Heart right ventricle (tissue), 16 donors: ENCODE measurements around the gene DGKZ. TPM values are rescaled to one million over a fixed set of nuclear protein-coding genes. Genes with fewer than 3 reads are reported as not detected.

Experiments
- ATAC-seq, 8 donors: fragments of 200-7000 bp; cut with Tn5 transposase; one replicate each; pipeline ENCODE4 v1.9.1; 2020; ENCODE audit warnings: mild to moderate bottlenecking in 8 of 8, moderate library complexity in 8 of 8, moderate number of reproducible peaks in 1 of 8
- DNase-seq, 2 donors: peaks; one replicate each; pipeline ENCODE4 v3.0.0-alpha.2; 2020
- H3K27ac ChIP-seq, 10 donors: fragments of 200-600 bp; sonication (generic) in 2 of 10; one replicate each; pipeline versions ENCODE4 v1.5.0 to v1.8.0; 2020 to 2022; ENCODE audit warnings: mild to moderate bottlenecking in 3 of 10
- H3K27me3 ChIP-seq, 7 donors: fragments of 200-600 bp; one replicate each; pipeline ENCODE4 v1.8.0; 2021 to 2022; ENCODE audit warnings: mild to moderate bottlenecking in 2 of 7
- H3K36me3 ChIP-seq, 9 donors: fragments of 200-600 bp; sonication (generic) in 1 of 9; one replicate each; pipeline versions ENCODE4 v1.5.0 to v1.8.0; 2020 to 2022; ENCODE audit warnings: mild to moderate bottlenecking in 2 of 9
- H3K4me1 ChIP-seq, 9 donors: fragments of 200-600 bp; sonication (generic) in 1 of 9; one replicate each; pipeline versions ENCODE4 v1.5.0 to v1.8.0; 2020 to 2022; ENCODE audit warnings: mild to moderate bottlenecking in 4 of 9
- H3K4me3 ChIP-seq, 10 donors: fragments of 200-600 bp; sonication (generic) in 2 of 10; one replicate each; pipeline versions ENCODE4 v1.5.0 to v1.8.0; 2020 to 2022; ENCODE audit warnings: mild to moderate bottlenecking in 7 of 10, moderate library complexity in 2 of 10
- H3K9me3 ChIP-seq, 11 donors: fragments of 200-600 bp in 10 of 11; sonication (generic) in 2 of 11; one replicate each; pipeline versions ENCODE4 v1.5.0 to v1.8.0; 2013 to 2022; ENCODE audit warnings: mild to moderate bottlenecking in 2 of 11, control low read depth in 1 of 11, moderate library complexity in 1 of 11
- CTCF ChIP-seq, 9 donors: fragments of 200-600 bp; sonication (generic) in 2 of 9; IDR thresholded peaks; one replicate each; pipeline versions ENCODE4 v1.5.0 to v1.8.0; 2021 to 2022; ENCODE audit warnings: antibody characterized with exemption in 9 of 9, mild to moderate bottlenecking in 5 of 9, moderate library complexity in 1 of 9
- WGBS, 2 donors: extraction: QIAGEN DNeasy Blood & Tissue Kit; methylation state at CpG; one replicate each; pipeline ENCODE4 v1.1.7; 2013; ENCODE audit warnings: inconsistent platforms in 1 of 2; 5-methylcytosine and 5-hydroxymethylcytosine counted together
- intact Hi-C, 10 donors: fragments of 100-400 bp; cut with DNase I; formaldehyde crosslinking; loops; one replicate each; pipeline versions ENCODE4 v1.11.1 to v1.14.2; 2022
- polyA plus RNA-seq, 2 donors: library from polyadenylated mRNA; stranded (reverse); fragments of 200-250 nt; gene quantifications; one replicate each; pipeline ENCODE4 v1.2.3, GENCODE V29; 2013
- total RNA-seq, 10 donors: library from RNA; stranded (reverse); fragmentation: NEBNext Ultra II Directional in 3 of 10; extraction: Animal tissue kit (Norgen Biotek cat#: 25700) in 3 of 10; gene quantifications; one replicate each; pipeline versions ENCODE4 v1.2.1 to v1.2.4, GENCODE V29; 2021 to 2023
- donor health status: Arrhythmogenic right ventricular cardiomyopathy.
- donor health status: ischemic (EF 13 %, LVEDD 7.1; RV severe dilation, severe dysfunction).
- donor health status: healthy with polysubstance abuse.
- donor health status: DM: no; HTN: yes; CAD: no.
- donor health status: DM: no; HTN: no; CAD: no.
- donor health status: ischemic (EF 25% LVEDD 6.9; RV normal size, moderate dysfunction).
- donor health status: ischemic (EF 25% LVEDD 5.7; RV mildly dilated, moderate dysfunction).
- donor health status: healthy.
- donor health status: DM: yes; HTN: yes; CAD: no.
- donor health status: Ischemic cardiomyopathy.
- donor health status: ischemic (EF 35%, LVEDD 5.7; RV mildly dilated, moderate dysfunction).
- donor health status: nonischemic (EF 11% LVEDD 7.7; RV severe dilation, severe dysfunction).
- donor health status: DM: yes; HTN: yes; CAD: no.
- donor health status: PGD.
- donor health status: ischemic (EF 29% LVEDD 5.4; RV normal size, mild dysfunction).
- donor health status: nonischemic (EF 23%, LVEDD 6.1; RV moderate dilation, normal function).

Gene DGKZ
- total and polyA plus RNA-seq, 12 donors = 31.9 to 107 (median 60.1) TPM

GRCh38 chr11:46348566-46349401 is 1.5 kb downstream of the DGKZ start:
- Histone ChIP-seq H3K36me3 (peaks cover 0 to 10% (median 0%) of the 10 kb centered on the region in 9 donors), H3K27me3 (no peaks in the 10 kb centered on the region), H3K27ac (peak overlapping the region in 7 of 10 donors; percentile 7 to 91 (median 73)), H3K4me3 (peak overlapping the region in 9 of 10 donors; percentile 51 to 89 (median 84)), H3K9me3 (no peaks in the 10 kb centered on the region), H3K4me1 (peaks cover 22 to 86% (median 70%) of the 10 kb centered on the region in 9 donors)
- WGBS, 2 donors = 55 to 57% methylated on average over 18 of the region's 18 CpGs
- TF ChIP-seq CTCF (IDR thresholded peaks at IDR 0.05) = no peak
- DNase-seq (no peak), ATAC-seq (peak in 2 of 8 donors; percentile 2 to 5)
- intact Hi-C loops = loop anchor here in 1 of 10 donors (2.0 kb wide), 1 partner anchor 14 kb away; no protein-coding TSS in a partner anchor

- intact Hi-C loops = no loop called here
- H3K27ac ChIP-seq = peak overlapping the region in 8 of 10 donors; percentile 35 to 91 (median 75)
- TF ChIP-seq CTCF (IDR thresholded peaks at IDR 0.05) = no peak
- H3K4me3 ChIP-seq = no peak overlapping the region
- WGBS, 2 donors = 52 to 60% methylated on average over 3 of the region's 3 CpGs
- H3K4me1 ChIP-seq = peaks cover 22 to 79% (median 64%) of the 10 kb centered on the region in 9 donors
- H3K27me3 ChIP-seq = no peaks in the 10 kb centered on the region
- peaks cover 0 to 17% (median 0%) of the 10 kb centered on the region in 9 donors for H3K36me3 ChIP-seq
- ATAC-seq = no peak
- no peak for DNase-seq
- no peaks in the 10 kb centered on the region for H3K9me3 ChIP-seq
Measured at GRCh38 chr11:46350695-46351094, 3.4 kb downstream of the DGKZ start.

- Histone ChIP-seq H3K9me3 (no peaks in the 10 kb centered on the region), H3K27ac (peak overlapping the region in 9 of 10 donors; percentile 35 to 91 (median 74)), H3K4me1 (peaks cover 22 to 81% (median 64%) of the 10 kb centered on the region in 9 donors), H3K27me3 (no peaks in the 10 kb centered on the region), H3K36me3 (peaks cover 0 to 21% (median 0%) of the 10 kb centered on the region in 9 donors), H3K4me3 (no peak overlapping the region)
- no peak for TF ChIP-seq CTCF (IDR thresholded peaks at IDR 0.05)
- DNase-seq = no peak
- intact Hi-C loops = no loop called here
- 73 to 83% methylated on average over 8 of the region's 8 CpGs for WGBS, 2 donors
- no peak for ATAC-seq
Measured at GRCh38 chr11:46351148-46351547, 3.9 kb downstream of the DGKZ start.

- intact Hi-C loops = loop anchor here in 1 of 10 donors (2.0 kb wide), 1 partner anchor 15 kb away; no protein-coding TSS in a partner anchor
- peaks cover 22 to 81% (median 66%) of the 10 kb centered on the region in 9 donors for H3K4me1 ChIP-seq
- DNase-seq (no peak), ATAC-seq (peak in 4 of 8 donors; percentile 6 to 32 (median 14))
- H3K9me3 ChIP-seq = no peaks in the 10 kb centered on the region
- WGBS, 2 donors = 48 to 50% methylated on average over 5 of the region's 5 CpGs
- H3K27ac ChIP-seq = peak overlapping the region in 9 of 10 donors; percentile 35 to 91 (median 74)
- no peaks in the 10 kb centered on the region for H3K27me3 ChIP-seq
- peaks cover 0 to 26% (median 0%) of the 10 kb centered on the region in 9 donors for H3K36me3 ChIP-seq
- peak overlapping the region in 3 of 10 donors; percentile 23 to 31 (median 25) for H3K4me3 ChIP-seq
- TF ChIP-seq CTCF (IDR thresholded peaks at IDR 0.05) = no peak
Measured at GRCh38 chr11:46351606-46352005, 4.3 kb downstream of the DGKZ start.
